NCI-H2196 (cell line): Measurements from ENCODE around the gene ATF4.

Experiments used
- DNase-seq: peaks from one replicate; lab custom pipeline; 2025; ENCODE audit not compliant: unreplicated experiment; lab: John Stamatoyannopoulos, UW

Gene ATF4, protein sequence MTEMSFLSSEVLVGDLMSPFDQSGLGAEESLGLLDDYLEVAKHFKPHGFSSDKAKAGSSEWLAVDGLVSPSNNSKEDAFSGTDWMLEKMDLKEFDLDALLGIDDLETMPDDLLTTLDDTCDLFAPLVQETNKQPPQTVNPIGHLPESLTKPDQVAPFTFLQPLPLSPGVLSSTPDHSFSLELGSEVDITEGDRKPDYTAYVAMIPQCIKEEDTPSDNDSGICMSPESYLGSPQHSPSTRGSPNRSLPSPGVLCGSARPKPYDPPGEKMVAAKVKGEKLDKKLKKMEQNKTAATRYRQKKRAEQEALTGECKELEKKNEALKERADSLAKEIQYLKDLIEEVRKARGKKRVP

DNA sequence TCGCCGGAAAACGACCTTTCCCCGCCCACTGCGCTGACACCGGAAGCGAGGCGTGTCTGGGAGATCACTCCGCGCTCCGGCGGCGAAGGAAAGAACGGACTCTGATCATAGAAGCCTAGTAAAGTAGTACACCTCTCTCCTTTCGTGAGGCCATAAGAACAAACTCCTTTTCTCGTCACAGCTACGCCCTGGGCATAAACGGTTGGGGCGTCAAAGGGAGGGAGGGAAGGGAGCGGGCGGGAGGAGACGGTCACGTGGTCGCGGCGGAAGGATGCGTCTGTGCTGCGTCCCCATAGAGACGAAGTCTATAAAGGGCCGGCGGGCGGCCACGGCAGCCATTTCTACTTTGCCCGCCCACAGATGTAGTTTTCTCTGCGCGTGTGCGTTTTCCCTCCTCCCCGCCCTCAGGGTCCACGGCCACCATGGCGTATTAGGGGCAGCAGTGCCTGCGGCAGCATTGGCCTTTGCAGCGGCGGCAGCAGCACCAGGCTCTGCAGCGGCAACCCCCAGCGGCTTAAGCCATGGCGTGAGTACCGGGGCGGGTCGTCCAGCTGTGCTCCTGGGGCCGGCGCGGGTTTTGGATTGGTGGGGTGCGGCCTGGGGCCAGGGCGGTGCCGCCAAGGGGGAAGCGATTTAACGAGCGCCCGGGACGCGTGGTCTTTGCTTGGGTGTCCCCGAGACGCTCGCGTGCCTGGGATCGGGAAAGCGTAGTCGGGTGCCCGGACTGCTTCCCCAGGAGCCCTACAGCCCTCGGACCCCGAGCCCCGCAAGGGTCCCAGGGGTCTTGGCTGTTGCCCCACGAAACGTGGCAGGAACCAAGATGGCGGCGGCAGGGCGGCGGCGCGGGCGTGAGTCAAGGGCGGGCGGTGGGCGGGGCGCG is at the start of gene ATF4:
TSS of gene ATF4 (plus strand) at position 337 of the 880 bp plus-strand sequence. CDS start 884 bp downstream, outside the sequence.
- peak; percentile 89 for DNase-seq

DNA sequence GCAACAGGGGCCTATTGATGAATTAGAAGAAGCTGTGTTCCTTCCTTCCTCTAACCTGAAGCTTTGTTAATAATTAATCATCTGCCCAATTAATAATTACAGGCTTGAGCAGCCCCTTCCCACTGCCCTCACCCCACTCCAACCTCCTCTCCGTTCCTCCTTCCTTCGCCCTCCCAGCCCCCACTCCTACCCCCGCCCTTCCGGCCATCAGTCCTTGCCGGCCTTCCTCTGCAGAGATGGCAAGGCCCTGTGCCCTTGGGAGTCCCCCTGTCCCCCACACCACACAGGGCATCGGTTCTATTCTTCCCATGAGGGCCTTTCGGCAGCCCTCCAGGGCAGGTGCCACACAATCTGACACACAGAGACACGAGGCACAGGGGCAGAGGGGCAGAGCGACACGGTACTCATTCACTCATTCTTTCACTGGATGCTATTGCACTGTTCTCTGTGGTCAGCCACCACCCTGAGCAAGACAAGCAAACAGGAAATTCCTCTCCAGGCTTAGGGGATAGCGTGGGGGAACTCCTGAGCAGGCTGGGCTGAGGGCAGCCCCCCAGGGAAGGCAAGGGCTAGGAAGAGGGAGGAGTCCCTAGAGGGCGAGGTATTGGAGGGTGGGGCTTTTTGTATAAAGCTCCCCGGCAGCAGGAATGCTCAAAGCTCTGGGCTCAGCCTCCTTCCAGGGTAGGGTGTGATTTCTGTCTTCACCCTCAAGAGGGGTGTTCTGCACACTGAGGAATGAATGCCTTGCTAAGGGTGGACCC is 48.8 kb upstream of the ATF4 start:
- DNase-seq, result no peak

DNA sequence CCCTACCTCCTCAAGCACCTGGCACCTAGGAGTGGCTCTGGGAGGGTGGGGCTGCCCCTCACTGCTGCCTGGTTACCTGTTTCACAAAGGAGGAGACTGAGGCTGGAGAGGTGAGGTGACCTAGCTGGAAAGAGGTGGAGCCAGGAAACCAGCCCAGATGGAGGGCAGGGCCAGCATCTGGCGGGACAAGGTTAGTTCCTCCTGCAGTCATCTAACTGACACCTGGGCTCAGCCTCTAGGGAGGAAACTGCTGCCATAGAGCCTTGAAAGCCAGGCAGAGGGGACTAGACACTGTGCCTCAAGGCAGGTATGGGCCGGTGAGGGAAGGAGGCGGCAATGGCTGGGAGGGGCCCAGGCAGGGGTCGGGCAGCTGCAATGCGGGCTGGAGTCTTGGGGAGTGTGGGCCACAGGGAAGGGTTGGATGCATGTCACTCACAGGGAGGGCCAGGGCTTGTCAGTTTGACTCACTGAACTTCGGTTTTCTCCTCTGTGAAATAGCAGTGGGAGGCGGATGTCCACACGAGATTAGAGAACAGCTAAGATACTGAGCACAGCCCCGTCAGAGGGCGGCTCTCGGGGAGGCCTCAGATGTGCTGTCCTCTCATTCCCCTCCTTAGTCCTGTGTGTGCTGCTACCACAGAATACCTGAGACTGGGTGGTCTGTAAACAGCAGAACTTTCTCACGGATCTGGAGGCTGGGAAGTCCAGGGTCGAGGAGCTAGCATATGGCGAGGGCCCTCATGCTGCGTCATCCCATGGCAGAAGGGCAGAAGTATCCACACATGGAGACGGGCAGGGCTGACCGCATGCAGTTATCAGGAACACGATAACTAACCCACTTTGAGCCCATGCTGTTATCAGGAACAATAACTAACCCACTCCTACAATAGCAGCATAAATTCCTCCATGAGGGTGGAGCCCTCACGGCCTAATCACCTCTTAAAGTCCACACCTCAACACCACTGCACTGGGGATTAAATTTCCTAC is 47.5 kb upstream of the ATF4 start:
- DNase-seq, result peak; percentile 7

DNA sequence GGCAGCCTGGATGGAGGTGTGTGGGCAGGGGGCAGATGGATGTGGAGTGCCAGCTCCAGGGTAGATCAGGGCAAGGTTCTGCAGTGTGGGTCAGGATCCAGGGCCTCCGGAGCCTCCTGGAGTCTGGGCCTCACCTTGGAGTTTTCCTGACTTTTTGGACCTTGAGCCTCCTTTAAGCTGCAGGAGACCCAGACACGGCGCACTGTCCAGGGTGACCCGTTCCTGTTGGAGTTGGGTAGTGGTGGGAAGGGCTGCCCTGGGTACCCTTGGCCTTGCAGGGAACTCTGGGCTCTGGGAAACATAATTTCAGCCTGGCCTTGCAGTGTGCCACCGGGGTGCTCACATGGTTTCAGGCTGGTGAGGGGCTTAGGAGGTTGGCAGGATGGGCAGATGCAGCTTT is 46.5 kb upstream of the ATF4 start:
- DNase-seq, result no peak

DNA sequence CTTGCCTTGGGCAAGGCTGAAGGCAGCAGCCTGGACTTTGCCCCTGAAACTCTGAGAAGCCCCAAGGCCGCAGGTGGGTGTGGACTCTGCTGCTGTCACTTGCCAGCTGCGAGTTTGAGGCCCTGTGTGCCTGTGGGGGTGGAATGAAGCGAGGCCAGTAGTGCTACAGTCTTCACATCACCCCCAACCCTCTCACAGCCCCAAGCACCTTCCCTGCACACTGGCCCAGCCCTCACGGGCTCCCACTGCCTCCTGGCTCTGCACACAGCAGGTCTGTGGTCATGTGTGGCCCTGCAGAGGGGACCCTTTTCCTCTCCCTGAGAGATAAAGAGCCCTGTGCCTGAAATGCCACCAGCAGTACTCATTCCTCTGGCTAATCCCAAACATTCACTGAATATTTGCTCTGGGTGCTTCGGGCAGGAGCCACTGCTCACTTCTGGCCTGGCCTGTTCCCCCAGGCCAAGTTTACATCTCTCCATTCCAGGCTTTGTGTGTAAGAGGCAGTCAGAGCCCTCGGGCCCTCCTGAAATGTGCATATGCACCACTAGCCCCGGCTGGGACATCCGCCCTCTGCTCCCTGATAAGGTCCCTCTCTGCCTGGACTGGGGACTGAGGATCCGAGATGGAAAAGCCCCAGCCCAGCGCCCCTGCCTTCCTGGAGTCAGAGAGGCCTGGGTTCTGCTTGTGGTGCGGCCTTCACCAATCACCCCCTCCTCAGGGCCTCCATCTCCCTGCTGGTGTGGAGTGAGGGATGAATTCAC is 45.8 kb upstream of the ATF4 start:
- no peak for DNase-seq

DNA sequence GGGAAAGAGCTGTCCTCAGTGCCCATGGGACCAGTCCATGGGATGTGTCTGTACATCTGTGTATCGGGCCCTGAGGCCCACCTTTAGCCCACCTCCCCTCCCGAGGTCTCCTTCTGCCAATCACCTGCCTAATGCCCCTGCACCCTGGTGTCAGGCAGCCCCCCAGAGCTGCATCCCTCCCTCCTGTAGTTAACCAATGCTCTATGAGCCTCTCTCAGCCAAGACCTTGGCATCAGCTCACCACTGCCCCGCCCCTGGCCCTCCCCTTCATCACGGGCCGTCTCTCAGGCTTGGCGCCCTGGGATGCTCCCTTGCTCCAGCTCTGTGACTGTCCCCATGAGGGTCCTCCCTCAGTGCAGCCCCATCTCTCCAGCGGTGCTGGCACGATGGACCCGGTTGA is 45.0 kb upstream of the ATF4 start:
- no peak for DNase-seq

DNA sequence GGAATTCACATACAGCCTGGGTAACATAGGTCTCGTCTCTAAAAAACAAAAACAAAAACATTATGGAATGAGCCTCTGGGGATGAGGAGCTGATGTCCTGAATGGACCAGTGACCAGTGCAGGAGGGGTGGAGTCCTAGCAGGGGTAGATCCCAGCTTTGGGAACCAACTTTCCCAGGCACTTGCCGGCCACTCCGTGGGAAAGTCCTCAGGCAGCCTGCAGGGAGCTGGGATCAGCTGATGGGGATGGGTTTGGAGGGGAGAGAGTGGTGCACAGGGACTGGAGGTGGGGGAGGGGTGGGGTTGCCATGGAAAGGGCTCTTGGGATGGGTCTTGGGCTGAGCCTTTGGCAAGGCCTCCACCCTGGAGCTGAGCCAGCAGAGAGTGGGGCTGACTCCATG is 44.5 kb upstream of the ATF4 start:
- no peak for DNase-seq

DNA sequence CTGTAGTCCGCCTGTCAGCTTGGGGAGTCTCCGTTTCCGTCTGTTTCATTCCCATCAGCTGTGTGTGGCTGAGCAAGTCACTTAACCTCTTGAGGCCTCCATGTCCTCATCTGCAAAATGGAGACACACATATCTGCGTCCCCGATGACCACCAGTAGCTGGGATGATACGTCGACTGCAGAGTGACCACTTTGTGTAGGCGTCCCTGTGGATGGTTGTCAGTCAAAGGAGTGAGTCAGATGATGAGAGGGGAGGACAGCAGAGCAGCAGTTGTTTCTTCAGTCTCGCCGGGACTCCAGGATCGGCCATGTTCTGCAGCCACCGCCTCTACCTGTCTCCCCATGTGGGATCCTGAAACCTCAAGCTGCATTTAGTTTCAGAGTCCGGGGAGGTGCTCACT is 43.7 kb upstream of the ATF4 start:
- DNase-seq, result no peak

DNA sequence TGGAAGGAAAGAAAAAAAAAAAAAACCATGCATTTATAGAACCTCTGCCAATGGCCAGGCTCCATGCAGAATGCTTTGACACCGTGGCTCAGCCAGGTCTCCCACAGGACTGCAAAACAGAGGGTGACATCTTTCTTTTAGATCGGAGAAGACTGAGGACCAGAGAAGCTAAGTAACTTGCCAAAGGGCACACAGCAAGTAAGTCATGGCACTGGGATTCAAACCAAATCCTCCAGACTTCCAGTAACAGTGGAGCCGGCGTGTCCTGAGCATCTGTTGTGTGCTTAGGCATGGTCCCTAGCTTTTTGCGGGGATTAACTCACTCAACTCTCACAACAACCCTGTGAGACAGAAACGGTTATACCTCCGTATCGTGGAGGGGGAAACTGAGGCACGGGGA is 42.8 kb upstream of the ATF4 start:
- DNase-seq, result no peak

DNA sequence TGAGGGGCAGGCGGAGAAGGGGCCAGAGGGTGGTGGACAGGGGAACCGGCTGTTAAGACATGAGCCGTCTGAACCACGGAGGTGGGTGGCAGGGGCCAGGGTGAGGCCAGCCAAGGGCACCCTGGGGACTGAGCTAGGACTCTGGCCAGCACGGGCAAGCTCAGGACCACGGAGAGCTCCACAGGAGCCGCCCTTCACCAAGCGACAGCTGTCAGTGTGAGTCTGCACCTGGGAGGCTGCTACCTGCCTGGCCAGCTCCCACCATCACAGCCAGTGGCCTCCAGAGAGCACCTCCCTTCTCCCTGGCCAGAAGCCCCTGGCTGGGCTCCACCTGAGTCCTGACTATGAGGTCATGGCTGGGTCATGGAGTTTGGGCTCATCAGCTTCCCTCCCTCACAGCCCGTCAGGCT is 41.9 kb upstream of the ATF4 start:
- no peak for DNase-seq

DNA sequence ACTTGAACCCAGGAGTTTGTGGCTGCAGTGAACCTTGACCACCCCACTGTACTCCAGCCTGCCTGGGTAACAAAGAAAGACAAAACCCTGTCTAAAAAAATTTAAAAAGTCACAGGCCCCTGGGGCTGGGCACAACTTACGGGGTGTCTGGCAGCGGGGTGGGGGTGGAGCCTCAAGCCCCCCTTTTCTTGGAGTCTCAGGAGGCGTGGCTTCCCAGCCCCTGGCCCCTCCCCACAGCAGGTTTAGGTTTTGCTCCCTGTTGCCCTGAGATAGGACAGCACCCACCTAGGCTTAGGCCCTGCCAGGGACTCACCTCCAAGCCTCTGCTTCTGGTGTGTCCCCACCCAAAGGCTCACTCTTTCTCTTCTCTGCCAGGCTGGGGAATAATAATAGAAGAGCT is 41.1 kb upstream of the ATF4 start:
- no peak for DNase-seq

DNA sequence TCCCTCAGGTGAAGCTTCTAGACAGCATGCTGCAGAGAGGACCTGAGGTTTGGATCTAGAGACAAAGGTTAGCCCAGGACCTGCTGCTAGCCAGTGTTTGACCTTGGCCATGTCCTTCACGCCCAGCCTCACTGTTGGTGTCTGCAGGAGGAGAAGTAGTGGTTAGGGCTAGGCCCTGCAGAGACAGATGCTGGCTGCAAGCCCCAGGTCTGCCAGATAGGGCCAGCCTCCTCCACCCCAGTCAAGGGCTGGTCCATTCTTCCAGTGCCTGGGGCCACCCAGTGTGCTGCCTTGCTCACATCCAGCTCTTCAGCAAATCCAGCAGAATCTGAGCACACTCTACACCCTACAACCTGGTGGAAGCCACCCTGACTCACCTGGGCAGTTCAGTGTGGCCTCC is 39.8 kb upstream of the ATF4 start:
- no peak for DNase-seq

DNA sequence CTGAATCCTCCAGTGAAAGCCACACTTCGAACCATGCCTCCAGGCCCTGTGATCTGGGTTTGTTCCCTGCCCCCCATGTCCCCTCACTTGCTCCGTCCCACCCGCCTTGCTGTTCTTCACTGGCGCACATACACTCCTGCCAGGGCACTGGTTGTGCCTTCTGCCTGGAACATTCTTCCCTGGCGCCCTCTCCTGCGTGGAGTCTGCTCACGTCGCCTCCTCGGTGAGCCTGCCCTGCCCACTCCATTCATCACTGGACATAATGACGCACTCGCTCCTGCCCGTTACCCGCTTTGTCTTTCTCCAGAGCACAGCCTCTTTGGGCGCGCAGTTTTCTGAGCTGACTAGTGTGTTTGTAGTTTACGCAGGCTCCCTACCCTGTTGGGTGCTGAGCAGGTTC is 39.3 kb upstream of the ATF4 start:
- DNase-seq, result no peak

DNA sequence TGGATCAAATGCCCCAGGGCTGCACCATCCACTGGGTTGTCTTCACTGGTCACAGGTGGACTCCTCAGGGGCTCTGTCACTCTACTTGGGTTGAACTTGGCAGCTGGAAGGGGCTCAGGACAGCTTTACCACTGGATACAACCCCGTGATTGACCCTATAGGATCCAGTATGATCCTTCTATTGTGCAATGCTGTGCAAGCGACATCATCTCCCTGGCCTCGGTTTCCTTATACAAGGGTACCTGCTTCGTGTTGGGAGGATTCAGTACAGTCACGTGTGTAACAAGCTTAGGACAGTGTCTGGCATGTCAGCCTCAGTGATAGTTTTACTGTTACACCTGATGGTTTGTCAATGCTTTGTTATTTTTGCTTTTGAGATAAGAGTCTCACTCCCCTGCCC is 38.8 kb upstream of the ATF4 start:
- DNase-seq, result no peak

DNA sequence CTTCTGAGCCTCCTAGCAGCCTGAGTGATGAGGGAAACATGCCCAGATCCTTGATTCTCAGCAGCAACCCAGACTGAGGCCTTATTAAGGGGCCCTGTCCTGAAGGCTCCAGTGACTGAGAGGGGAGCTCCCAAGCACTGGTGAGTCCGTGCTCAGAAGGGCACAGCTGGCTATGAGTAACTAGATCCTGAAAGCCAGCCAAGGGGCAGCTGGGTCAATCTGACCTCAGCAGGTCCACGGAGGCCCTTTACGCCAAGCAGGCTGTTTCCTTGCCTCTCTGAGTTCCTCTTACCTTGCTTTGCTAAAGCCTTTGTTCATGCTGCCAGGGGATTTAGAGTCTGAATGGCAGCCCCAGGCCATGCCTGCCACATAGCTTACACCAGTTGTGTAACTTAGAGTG is 37.6 kb upstream of the ATF4 start:
- peak; percentile 8 for DNase-seq

DNA sequence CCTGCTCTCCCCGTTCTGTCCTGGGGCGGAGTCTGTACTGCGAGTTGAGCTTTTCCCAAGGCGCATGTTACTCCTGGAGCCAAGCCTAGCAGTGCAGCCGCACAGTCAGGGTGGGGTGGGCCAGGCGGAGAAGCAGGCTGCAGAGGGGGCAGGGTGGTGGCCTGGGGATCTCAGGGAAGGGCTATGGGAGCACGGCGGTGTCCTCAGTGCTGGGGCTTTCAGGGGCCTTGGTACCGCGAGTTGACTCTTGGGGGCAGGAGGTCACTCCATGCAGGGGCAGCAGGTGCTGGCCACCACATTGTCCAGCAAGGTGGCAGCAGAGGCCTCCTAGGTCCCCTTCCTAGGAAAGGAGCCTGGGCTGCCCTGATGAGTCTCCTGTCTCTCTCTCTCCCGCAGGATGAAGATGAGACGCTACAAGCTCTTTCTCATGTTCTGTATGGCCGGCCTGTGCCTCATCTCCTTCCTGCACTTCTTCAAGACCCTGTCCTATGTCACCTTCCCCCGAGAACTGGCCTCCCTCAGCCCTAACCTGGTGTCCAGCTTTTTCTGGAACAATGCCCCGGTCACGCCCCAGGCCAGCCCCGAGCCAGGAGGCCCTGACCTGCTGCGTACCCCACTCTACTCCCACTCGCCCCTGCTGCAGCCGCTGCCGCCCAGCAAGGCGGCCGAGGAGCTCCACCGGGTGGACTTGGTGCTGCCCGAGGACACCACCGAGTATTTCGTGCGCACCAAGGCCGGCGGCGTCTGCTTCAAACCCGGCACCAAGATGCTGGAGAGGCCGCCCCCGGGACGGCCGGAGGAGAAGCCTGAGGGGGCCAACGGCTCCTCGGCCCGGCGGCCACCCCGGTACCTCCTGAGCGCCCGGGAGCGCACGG is 33.2 kb upstream of the ATF4 start:
- no peak for DNase-seq

DNA sequence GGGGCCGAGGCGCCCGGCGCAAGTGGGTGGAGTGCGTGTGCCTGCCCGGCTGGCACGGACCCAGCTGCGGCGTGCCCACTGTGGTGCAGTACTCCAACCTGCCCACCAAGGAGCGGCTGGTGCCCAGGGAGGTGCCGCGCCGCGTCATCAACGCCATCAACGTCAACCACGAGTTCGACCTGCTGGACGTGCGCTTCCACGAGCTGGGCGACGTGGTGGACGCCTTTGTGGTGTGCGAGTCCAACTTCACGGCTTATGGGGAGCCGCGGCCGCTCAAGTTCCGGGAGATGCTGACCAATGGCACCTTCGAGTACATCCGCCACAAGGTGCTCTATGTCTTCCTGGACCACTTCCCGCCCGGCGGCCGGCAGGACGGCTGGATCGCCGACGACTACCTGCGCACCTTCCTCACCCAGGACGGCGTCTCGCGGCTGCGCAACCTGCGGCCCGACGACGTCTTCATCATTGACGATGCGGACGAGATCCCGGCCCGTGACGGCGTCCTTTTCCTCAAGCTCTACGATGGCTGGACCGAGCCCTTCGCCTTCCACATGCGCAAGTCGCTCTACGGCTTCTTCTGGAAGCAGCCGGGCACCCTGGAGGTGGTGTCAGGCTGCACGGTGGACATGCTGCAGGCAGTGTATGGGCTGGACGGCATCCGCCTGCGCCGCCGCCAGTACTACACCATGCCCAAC is 32.4 kb upstream of the ATF4 start:
- no peak for DNase-seq

DNA sequence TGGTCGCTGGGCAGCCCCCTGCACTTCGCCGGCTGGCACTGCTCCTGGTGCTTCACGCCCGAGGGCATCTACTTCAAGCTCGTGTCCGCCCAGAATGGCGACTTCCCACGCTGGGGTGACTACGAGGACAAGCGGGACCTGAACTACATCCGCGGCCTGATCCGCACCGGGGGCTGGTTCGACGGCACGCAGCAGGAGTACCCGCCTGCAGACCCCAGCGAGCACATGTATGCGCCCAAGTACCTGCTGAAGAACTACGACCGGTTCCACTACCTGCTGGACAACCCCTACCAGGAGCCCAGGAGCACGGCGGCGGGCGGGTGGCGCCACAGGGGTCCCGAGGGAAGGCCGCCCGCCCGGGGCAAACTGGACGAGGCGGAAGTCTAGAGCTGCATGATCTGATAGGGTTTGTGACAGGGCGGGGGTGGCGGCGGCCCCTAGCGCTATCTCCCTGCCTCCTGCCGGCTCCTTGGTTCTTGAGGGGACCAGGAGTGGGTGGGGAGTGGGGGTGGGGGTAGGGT is 31.7 kb upstream of the ATF4 start:
- no peak for DNase-seq
